ENCODE data around the gene MAML3.

The MAML3 gene

DNA sequence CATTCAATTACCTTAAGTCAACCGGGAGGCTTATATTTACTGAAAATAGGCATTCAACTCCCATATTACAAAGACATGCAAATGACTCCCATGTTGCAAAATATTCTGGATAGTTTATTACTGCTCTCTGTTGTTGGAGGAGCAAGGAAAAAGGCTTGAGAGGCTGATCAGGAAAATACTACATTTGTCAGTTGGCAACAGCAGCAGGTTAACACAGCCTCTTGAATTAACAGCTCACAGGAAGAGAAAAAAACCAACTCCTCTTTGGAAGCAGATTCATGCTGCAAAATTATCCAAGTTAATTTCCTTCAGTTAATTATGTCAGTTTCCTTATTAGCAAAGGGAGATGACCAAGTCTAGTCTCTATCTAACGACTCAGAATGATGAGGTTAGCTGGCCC is 238.9 kb downstream of the MAML3 start:
- no peak overlapping the region for H4K91ac ChIP-seq (ENCODE audit: low read depth, low read length, poor library complexity)
- peaks cover 4 to 5% of the 10 kb centered on the region in 2 donors for H3K4me1 ChIP-seq (ENCODE audit: control insufficient read depth in 2 of 2, insufficient read depth in 1 of 2, low read depth in 1 of 2, low read length in 2 of 2)

DNA sequence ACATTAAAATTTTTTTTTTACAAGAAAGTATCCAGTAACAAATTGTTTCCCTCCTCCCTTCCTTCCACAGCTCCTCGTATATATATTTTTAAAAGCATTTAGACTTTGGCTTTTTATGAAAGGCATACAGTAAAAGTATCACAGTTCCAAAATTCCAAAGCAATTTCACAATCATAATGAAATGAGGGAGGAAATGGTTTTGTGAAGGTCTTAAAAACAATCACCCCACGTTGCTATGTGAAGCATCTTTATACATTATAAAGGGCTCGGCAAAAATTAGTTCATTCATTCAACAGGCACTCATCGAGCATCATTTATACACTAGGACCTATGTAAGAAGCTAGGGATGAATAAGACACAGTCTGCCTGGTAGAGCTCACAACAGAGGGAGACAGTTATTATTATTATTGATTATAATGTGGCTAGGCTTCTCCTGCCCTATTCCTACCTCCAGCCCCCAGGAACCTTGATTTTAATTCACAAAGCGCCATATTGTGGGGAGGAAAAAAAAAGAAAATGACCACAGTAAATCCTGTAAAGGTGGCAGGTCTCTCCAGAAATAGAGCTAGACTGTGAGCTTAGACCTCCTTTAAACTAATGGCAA is 239.9 kb downstream of the MAML3 start:
- no peak overlapping the region for H2BK15ac ChIP-seq (ENCODE audit: low read length)
- H3K23ac ChIP-seq (ENCODE audit: low read depth, low read length, poor library complexity): no peak overlapping the region
- no peak overlapping the region for H2BK12ac ChIP-seq (ENCODE audit: low read length)
- H2BK5ac ChIP-seq (ENCODE audit: low read length): no peak overlapping the region
- H3K4ac ChIP-seq (ENCODE audit: low read length): no peak overlapping the region
- peaks cover 0 to 5% of the 10 kb centered on the region in 2 donors for H3K9me3 ChIP-seq (replicated peaks in 1 of 2; ENCODE audit: control insufficient read depth in 2 of 2, insufficient read depth in 1 of 2, low read depth in 1 of 2, low read length in 2 of 2)
- H2BK120ac ChIP-seq (ENCODE audit: low read depth, low read length): no peak overlapping the region
- no peak overlapping the region for H2AK5ac ChIP-seq (ENCODE audit: low read depth, low read length)
- H3K4me2 ChIP-seq (ENCODE audit: insufficient read depth, low read length, poor library complexity, severe bottlenecking): no peak overlapping the region
- H3K27ac ChIP-seq (replicated peaks; ENCODE audit: low read length): no peak overlapping the region
- peaks cover 0 to 3% of the 10 kb centered on the region in 2 donors for H3K4me1 ChIP-seq (ENCODE audit: control insufficient read depth in 2 of 2, insufficient read depth in 1 of 2, low read depth in 1 of 2, low read length in 2 of 2)
- H3K9ac ChIP-seq (ENCODE audit: low read depth, low read length, poor library complexity): no peak overlapping the region
- H4K91ac ChIP-seq (ENCODE audit: low read depth, low read length, poor library complexity): no peak overlapping the region
- no peak overlapping the region for H3K18ac ChIP-seq (ENCODE audit: low read length)
- no peak overlapping the region for H2AFZ ChIP-seq (ENCODE audit: low read length)
- no peak for DNase-seq (ENCODE audit: low spot score)
- H3K79me1 ChIP-seq (ENCODE audit: low read depth, low read length): no peaks in the 10 kb centered on the region
- no peak overlapping the region for H4K8ac ChIP-seq (ENCODE audit: low read depth, low read length)
- no CpG with 5 or more reads among the region's 5 CpGs for WGBS, 2 donors (ENCODE audit: extremely low coverage in 2 of 2, insufficient read length in 2 of 2, insufficient replicate concordance in 1 of 2)
- H3K14ac ChIP-seq (ENCODE audit: low read length): no peak overlapping the region
- H3K27me3 ChIP-seq (ENCODE audit: control insufficient read depth in 3 of 3, insufficient read depth in 3 of 3, low read depth in 1 of 3, low read length in 3 of 3): no peaks in the 10 kb centered on the region
- H3K36me3 ChIP-seq (replicated peaks in 1 of 2; ENCODE audit: control insufficient read depth in 2 of 2, insufficient read depth in 2 of 2, low read length in 2 of 2): no peaks in the 10 kb centered on the region
- no peak overlapping the region for H3K4me3 ChIP-seq (ENCODE audit: low read length in 2 of 2)

More for the DNA sequence above, 238.9 kb downstream of the MAML3 start:
- Histone ChIP-seq H2AK5ac (ENCODE audit: low read depth, low read length) (no peak overlapping the region), H3K27ac (replicated peaks; ENCODE audit: low read length) (no peak overlapping the region), H2BK12ac (ENCODE audit: low read length) (no peak overlapping the region), H2BK5ac (ENCODE audit: low read length) (no peak overlapping the region), H3K4me2 (ENCODE audit: insufficient read depth, low read length, poor library complexity, severe bottlenecking) (no peak overlapping the region), H3K23ac (ENCODE audit: low read depth, low read length, poor library complexity) (no peak overlapping the region), H3K14ac (ENCODE audit: low read length) (no peak overlapping the region), H4K8ac (ENCODE audit: low read depth, low read length) (no peak overlapping the region), H3K9ac (ENCODE audit: low read depth, low read length, poor library complexity) (no peak overlapping the region), H2AFZ (ENCODE audit: low read length) (no peak overlapping the region), H3K4me3 (ENCODE audit: low read length in 2 of 2) (no peak overlapping the region), H3K79me1 (ENCODE audit: low read depth, low read length) (no peaks in the 10 kb centered on the region), H3K4ac (ENCODE audit: low read length) (no peak overlapping the region), H3K27me3 (ENCODE audit: control insufficient read depth in 3 of 3, insufficient read depth in 3 of 3, low read depth in 1 of 3, low read length in 3 of 3) (no peaks in the 10 kb centered on the region), H2BK120ac (ENCODE audit: low read depth, low read length) (no peak overlapping the region), H2BK15ac (ENCODE audit: low read length) (no peak overlapping the region), H3K9me3 (replicated peaks in 1 of 2; ENCODE audit: control insufficient read depth in 2 of 2, insufficient read depth in 1 of 2, low read depth in 1 of 2, low read length in 2 of 2) (peaks cover 0 to 5% of the 10 kb centered on the region in 2 donors), H3K36me3 (replicated peaks in 1 of 2; ENCODE audit: control insufficient read depth in 2 of 2, insufficient read depth in 2 of 2, low read length in 2 of 2) (no peaks in the 10 kb centered on the region), H3K18ac (ENCODE audit: low read length) (no peak overlapping the region)
- no peak for DNase-seq (ENCODE audit: low spot score)
- WGBS, 2 donors (ENCODE audit: extremely low coverage in 2 of 2, insufficient read length in 2 of 2, insufficient replicate concordance in 1 of 2): no CpG with 5 or more reads among the region's 2 CpGs

DNA sequence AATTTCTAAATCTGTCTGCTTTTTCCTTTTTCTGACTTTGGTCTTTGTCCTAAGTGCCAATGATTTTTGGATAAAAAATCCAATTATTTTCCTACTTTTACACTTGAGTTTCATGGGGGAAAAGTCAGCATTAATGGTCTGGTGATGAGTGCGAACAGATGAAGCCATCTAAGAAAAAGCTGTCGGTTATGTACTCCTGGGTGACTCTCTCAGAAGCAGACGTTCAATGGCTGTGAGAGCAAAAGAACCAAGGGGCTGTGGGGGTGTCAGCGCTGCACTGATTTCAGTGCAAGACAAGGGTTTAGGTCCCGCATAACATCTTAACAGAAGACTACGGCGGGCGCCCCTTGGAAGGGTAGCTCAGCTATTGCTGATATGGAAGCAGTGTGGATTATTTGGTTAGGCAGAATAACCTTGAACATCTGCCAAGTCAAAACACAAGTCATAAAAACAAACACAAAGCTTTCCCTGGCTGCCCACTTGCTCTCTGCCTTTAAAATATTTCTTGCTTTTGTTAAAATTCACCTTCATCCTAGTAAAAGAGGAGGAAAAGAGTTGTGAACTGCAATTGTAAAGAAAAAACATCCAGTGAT is 240.5 kb downstream of the MAML3 start:
- H2BK5ac ChIP-seq (ENCODE audit: low read length): no peak overlapping the region
- H2BK15ac ChIP-seq (ENCODE audit: low read length): no peak overlapping the region
- H3K4me3 ChIP-seq (ENCODE audit: low read length in 2 of 2): no peak overlapping the region
- H3K4me2 ChIP-seq (ENCODE audit: insufficient read depth, low read length, poor library complexity, severe bottlenecking): no peak overlapping the region
- WGBS, 2 donors (ENCODE audit: extremely low coverage in 2 of 2, insufficient read length in 2 of 2, insufficient replicate concordance in 1 of 2): no CpG with 5 or more reads among the region's 8 CpGs
- H3K27me3 ChIP-seq (ENCODE audit: control insufficient read depth in 3 of 3, insufficient read depth in 3 of 3, low read depth in 1 of 3, low read length in 3 of 3): no peaks in the 10 kb centered on the region
- no peak overlapping the region for H3K14ac ChIP-seq (ENCODE audit: low read length)
- no peaks in the 10 kb centered on the region for H3K36me3 ChIP-seq (replicated peaks in 1 of 2; ENCODE audit: control insufficient read depth in 2 of 2, insufficient read depth in 2 of 2, low read length in 2 of 2)
- H2BK12ac ChIP-seq (ENCODE audit: low read length): no peak overlapping the region
- peaks cover 0 to 3% of the 10 kb centered on the region in 2 donors for H3K4me1 ChIP-seq (ENCODE audit: control insufficient read depth in 2 of 2, insufficient read depth in 1 of 2, low read depth in 1 of 2, low read length in 2 of 2)
- H2BK120ac ChIP-seq (ENCODE audit: low read depth, low read length): no peak overlapping the region
- H3K18ac ChIP-seq (ENCODE audit: low read length): no peak overlapping the region
- H3K9me3 ChIP-seq (replicated peaks in 1 of 2; ENCODE audit: control insufficient read depth in 2 of 2, insufficient read depth in 1 of 2, low read depth in 1 of 2, low read length in 2 of 2): peaks cover 0 to 3% of the 10 kb centered on the region in 2 donors
- H3K27ac ChIP-seq (replicated peaks; ENCODE audit: low read length): no peak overlapping the region
- H4K91ac ChIP-seq (ENCODE audit: low read depth, low read length, poor library complexity): no peak overlapping the region
- no peak for DNase-seq (ENCODE audit: low spot score)
- no peaks in the 10 kb centered on the region for H3K79me1 ChIP-seq (ENCODE audit: low read depth, low read length)
- H2AFZ ChIP-seq (ENCODE audit: low read length): no peak overlapping the region
- no peak overlapping the region for H4K8ac ChIP-seq (ENCODE audit: low read depth, low read length)
- no peak overlapping the region for H3K23ac ChIP-seq (ENCODE audit: low read depth, low read length, poor library complexity)
- no peak overlapping the region for H3K9ac ChIP-seq (ENCODE audit: low read depth, low read length, poor library complexity)
- no peak overlapping the region for H2AK5ac ChIP-seq (ENCODE audit: low read depth, low read length)
- no peak overlapping the region for H3K4ac ChIP-seq (ENCODE audit: low read length)

DNA sequence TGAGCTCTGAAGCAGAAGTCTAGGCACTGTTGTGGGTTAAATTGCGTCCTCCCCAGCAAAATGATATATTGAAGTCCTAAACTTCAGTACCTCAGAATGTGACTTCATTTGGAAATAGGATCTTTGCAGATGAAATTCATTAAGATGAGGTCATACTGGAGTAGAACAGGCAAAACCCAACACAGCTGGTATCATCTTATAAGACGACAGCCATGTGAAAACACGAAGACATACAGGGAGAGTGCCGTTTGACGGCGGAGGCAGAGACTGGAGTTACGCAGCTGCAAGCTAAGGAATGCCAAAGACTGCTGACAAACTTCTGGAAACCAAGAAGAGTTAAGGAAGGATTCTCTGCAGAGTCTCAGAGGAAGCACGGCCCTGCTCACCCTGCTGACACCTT is 241.5 kb downstream of the MAML3 start:
- H4K91ac ChIP-seq (ENCODE audit: low read depth, low read length, poor library complexity): no peak overlapping the region
- H3K4me2 ChIP-seq (ENCODE audit: insufficient read depth, low read length, poor library complexity, severe bottlenecking): no peak overlapping the region
- DNase-seq (ENCODE audit: low spot score): no peak
- no peak overlapping the region for H3K14ac ChIP-seq (ENCODE audit: low read length)
- no peak overlapping the region for H3K4me3 ChIP-seq (ENCODE audit: low read length in 2 of 2)
- no peak overlapping the region for H2AFZ ChIP-seq (ENCODE audit: low read length)
- H3K79me1 ChIP-seq (ENCODE audit: low read depth, low read length): no peaks in the 10 kb centered on the region
- WGBS, 2 donors (ENCODE audit: extremely low coverage in 2 of 2, insufficient read length in 2 of 2, insufficient replicate concordance in 1 of 2): no CpG with 5 or more reads among the region's 8 CpGs
- H3K23ac ChIP-seq (ENCODE audit: low read depth, low read length, poor library complexity): no peak overlapping the region
- no peak overlapping the region for H2BK120ac ChIP-seq (ENCODE audit: low read depth, low read length)
- no peak overlapping the region for H2BK5ac ChIP-seq (ENCODE audit: low read length)
- H3K9ac ChIP-seq (ENCODE audit: low read depth, low read length, poor library complexity): no peak overlapping the region
- H3K27ac ChIP-seq (replicated peaks; ENCODE audit: low read length): no peak overlapping the region
- H3K18ac ChIP-seq (ENCODE audit: low read length): no peak overlapping the region
- H3K27me3 ChIP-seq (ENCODE audit: control insufficient read depth in 3 of 3, insufficient read depth in 3 of 3, low read depth in 1 of 3, low read length in 3 of 3): no peaks in the 10 kb centered on the region
- no peaks in the 10 kb centered on the region for H3K36me3 ChIP-seq (replicated peaks in 1 of 2; ENCODE audit: control insufficient read depth in 2 of 2, insufficient read depth in 2 of 2, low read length in 2 of 2)
- no peak overlapping the region for H2BK12ac ChIP-seq (ENCODE audit: low read length)
- H2AK5ac ChIP-seq (ENCODE audit: low read depth, low read length): no peak overlapping the region
- peaks cover 0 to 1% of the 10 kb centered on the region in 2 donors for H3K4me1 ChIP-seq (ENCODE audit: control insufficient read depth in 2 of 2, insufficient read depth in 1 of 2, low read depth in 1 of 2, low read length in 2 of 2)
- H3K9me3 ChIP-seq (replicated peaks in 1 of 2; ENCODE audit: control insufficient read depth in 2 of 2, insufficient read depth in 1 of 2, low read depth in 1 of 2, low read length in 2 of 2): no peaks in the 10 kb centered on the region
- no peak overlapping the region for H3K4ac ChIP-seq (ENCODE audit: low read length)
- H4K8ac ChIP-seq (ENCODE audit: low read depth, low read length): no peak overlapping the region
- H2BK15ac ChIP-seq (ENCODE audit: low read length): no peak overlapping the region
